ENCODE results near the gene FRY. TPM values are rescaled to one million over a fixed set of nuclear protein-coding genes. Genes with fewer than 3 reads are reported as not detected.

Gene FRY
- total and polyA plus RNA-seq, 2 of the 13 experiments (the other 11 are each of a cell fraction or from before 2014, with no cell fraction given), result 8.2 to 13.1 TPM

DNA sequence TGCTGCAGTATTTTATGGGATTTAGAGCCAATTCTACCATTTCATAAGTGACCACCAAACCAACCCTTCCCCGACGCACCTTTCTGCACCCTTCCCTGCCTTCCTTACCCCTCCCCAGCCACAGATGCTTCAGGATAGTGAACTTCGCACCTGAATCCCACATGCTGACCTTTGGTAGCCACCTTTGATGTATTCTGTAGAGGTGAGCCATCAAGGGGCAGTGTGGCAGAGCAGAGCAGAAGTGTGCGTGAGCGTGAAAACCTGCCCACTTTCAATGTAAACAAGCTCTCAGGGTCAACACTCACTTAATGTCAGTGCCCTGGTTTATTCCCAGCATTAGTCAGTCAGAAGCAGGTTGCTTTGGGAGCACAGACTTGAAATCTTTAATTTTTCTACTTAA is 107.7 kb downstream of the FRY start (continued):
- peak; percentile 81 for TF ChIP-seq ZNF644 (CRISPR knock-in tag; IDR thresholded peaks at IDR 0.05; ENCODE audit: low read depth)
- no peak for TF ChIP-seq CBX2 (IDR thresholded peaks at IDR 0.05; ENCODE audit: low read depth, low read length)
- TF ChIP-seq CBX2 (CRISPR knock-in tag; IDR thresholded peaks at IDR 0.05; ENCODE audit: low read depth), result no peak
- TF ChIP-seq HOXA7 (CRISPR knock-in tag; IDR thresholded peaks at IDR 0.05), result no peak
- no peak for TF ChIP-seq ZNF329 (CRISPR knock-in tag; IDR thresholded peaks at IDR 0.05; ENCODE audit: low read depth)
- TF ChIP-seq ASH2L (IDR thresholded peaks at IDR 0.05; ENCODE audit: insufficient read length, low read depth, low read length), result peak; percentile 26
- TF ChIP-seq SALL2 (CRISPR knock-in tag; IDR thresholded peaks at IDR 0.05), result no peak
- TF ChIP-seq BCL6 (CRISPR knock-in tag; IDR thresholded peaks at IDR 0.05), result peak; percentile 70
- TF ChIP-seq, protein P1, sequence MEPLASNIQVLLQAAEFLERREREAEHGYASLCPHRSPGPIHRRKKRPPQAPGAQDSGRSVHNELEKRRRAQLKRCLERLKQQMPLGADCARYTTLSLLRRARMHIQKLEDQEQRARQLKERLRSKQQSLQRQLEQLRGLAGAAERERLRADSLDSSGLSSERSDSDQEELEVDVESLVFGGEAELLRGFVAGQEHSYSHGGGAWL (CRISPR knock-in tag; IDR thresholded peaks at IDR 0.05), result no peak
- TF ChIP-seq, protein P2, sequence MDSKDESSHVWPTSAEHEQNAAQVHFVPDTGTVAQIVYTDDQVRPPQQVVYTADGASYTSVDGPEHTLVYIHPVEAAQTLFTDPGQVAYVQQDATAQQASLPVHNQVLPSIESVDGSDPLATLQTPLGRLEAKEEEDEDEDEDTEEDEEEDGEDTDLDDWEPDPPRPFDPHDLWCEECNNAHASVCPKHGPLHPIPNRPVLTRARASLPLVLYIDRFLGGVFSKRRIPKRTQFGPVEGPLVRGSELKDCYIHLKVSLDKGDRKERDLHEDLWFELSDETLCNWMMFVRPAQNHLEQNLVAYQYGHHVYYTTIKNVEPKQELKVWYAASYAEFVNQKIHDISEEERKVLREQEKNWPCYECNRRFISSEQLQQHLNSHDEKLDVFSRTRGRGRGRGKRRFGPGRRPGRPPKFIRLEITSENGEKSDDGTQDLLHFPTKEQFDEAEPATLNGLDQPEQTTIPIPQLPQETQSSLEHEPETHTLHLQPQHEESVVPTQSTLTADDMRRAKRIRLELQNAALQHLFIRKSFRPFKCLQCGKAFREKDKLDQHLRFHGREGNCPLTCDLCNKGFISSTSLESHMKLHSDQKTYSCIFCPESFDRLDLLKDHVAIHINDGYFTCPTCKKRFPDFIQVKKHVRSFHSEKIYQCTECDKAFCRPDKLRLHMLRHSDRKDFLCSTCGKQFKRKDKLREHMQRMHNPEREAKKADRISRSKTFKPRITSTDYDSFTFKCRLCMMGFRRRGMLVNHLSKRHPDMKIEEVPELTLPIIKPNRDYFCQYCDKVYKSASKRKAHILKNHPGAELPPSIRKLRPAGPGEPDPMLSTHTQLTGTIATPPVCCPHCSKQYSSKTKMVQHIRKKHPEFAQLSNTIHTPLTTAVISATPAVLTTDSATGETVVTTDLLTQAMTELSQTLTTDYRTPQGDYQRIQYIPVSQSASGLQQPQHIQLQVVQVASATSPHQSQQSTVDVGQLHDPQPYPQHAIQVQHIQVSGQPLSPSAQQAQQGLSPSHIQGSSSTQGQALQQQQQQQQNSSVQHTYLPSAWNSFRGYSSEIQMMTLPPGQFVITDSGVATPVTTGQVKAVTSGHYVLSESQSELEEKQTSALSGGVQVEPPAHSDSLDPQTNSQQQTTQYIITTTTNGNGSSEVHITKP (CRISPR knock-in tag; IDR thresholded peaks at IDR 0.05; ENCODE audit: low read depth), result no peak
- TF ChIP-seq FOSL1 (CRISPR knock-in tag; IDR thresholded peaks at IDR 0.05; ENCODE audit: borderline replicate concordance), result no peak
- TF ChIP-seq, protein P3, sequence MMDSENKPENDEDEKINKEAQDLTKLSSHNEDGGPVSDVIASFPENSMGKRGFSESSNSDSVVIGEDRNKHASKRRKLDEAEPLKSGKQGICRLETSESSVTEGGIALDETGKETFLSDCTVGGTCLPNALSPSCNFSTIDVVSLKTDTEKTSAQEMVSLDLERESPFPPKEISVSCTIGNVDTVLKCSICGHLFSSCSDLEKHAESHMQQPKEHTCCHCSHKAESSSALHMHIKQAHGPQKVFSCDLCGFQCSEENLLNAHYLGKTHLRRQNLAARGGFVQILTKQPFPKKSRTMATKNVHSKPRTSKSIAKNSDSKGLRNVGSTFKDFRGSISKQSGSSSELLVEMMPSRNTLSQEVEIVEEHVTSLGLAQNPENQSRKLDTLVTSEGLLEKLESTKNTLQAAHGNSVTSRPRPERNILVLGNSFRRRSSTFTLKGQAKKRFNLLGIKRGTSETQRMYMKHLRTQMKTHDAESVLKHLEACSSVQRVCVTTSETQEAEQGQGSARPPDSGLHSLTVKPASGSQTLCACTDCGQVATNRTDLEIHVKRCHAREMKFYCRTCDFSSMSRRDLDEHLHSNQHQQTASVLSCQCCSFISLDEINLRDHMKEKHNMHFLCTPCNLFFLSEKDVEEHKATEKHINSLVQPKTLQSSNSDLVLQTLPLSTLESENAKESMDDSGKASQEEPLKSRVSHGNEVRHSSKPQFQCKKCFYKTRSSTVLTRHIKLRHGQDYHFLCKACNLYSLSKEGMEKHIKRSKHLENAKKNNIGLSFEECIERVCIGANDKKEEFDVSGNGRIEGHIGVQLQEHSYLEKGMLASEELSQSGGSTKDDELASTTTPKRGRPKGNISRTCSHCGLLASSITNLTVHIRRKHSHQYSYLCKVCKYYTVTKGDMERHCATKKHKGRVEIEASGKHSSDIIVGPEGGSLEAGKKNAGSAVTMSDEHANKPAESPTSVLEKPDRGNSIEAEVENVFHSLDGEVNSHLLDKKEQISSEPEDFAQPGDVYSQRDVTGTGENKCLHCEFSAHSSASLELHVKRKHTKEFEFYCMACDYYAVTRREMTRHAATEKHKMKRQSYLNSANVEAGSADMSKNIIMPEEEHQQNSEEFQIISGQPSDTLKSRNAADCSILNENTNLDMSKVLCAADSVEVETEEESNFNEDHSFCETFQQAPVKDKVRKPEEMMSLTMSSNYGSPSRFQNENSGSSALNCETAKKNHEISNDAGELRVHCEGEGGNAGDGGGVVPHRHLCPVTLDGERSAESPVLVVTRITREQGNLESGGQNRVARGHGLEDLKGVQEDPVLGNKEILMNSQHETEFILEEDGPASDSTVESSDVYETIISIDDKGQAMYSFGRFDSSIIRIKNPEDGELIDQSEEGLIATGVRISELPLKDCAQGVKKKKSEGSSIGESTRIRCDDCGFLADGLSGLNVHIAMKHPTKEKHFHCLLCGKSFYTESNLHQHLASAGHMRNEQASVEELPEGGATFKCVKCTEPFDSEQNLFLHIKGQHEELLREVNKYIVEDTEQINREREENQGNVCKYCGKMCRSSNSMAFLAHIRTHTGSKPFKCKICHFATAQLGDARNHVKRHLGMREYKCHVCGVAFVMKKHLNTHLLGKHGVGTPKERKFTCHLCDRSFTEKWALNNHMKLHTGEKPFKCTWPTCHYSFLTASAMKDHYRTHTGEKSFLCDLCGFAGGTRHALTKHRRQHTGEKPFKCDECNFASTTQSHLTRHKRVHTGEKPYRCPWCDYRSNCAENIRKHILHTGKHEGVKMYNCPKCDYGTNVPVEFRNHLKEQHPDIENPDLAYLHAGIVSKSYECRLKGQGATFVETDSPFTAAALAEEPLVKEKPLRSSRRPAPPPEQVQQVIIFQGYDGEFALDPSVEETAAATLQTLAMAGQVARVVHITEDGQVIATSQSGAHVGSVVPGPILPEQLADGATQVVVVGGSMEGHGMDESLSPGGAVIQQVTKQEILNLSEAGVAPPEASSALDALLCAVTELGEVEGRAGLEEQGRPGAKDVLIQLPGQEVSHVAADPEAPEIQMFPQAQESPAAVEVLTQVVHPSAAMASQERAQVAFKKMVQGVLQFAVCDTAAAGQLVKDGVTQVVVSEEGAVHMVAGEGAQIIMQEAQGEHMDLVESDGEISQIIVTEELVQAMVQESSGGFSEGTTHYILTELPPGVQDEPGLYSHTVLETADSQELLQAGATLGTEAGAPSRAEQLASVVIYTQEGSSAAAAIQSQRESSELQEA (CRISPR knock-in tag; IDR thresholded peaks at IDR 0.05; ENCODE audit: not compliant biosample characterization), result no peak
- TF ChIP-seq SIN3A (IDR thresholded peaks at IDR 0.05; ENCODE audit: borderline replicate concordance, low read depth, low read length), result no peak
- TF ChIP-seq ZNF724P (CRISPR knock-in tag; IDR thresholded peaks at IDR 0.05; ENCODE audit: borderline replicate concordance), result no peak
- TF ChIP-seq ONECUT2 (CRISPR knock-in tag; IDR thresholded peaks at IDR 0.05), result no peak
- no peak for TF ChIP-seq HOXD1 (CRISPR knock-in tag; IDR thresholded peaks at IDR 0.05)
- no peak for TF ChIP-seq PAF1 (CRISPR knock-in tag; IDR thresholded peaks at IDR 0.05)
- no peak for TF ChIP-seq PTBP1 (IDR thresholded peaks at IDR 0.05; ENCODE audit: low read depth, low read length, poor library complexity, severe bottlenecking)
- TF ChIP-seq PITX1 (CRISPR knock-in tag; IDR thresholded peaks at IDR 0.05), result no peak
- TF ChIP-seq TAF15 (IDR thresholded peaks at IDR 0.05; ENCODE audit: low read depth, low read length, poor library complexity, severe bottlenecking), result no peak

Data from HepG2 (cell line).